ENCODE results near the gene HELQ.

- no peak for TF ChIP-seq CTCF (conservative IDR thresholded peaks at IDR 0.05; ENCODE audit: low read depth, low read length)
- TF ChIP-seq BHLHE40 (IDR thresholded peaks at IDR 0.05; ENCODE audit: low read depth, low read length) = no peak
- TF ChIP-seq MAFK (IDR thresholded peaks at IDR 0.05; ENCODE audit: low read depth, low read length) = no peak
- TF ChIP-seq POLR2A (IDR thresholded peaks at IDR 0.05; ENCODE audit: low read depth, low read length) = no peak
- TF ChIP-seq RAD21 (IDR thresholded peaks at IDR 0.05; ENCODE audit: low read length) = no peak
- no peak for TF ChIP-seq USF2 (IDR thresholded peaks at IDR 0.05; ENCODE audit: low read depth, low read length)
- TF ChIP-seq CEBPB (IDR thresholded peaks at IDR 0.05; ENCODE audit: low read depth, low read length) = no peak
- TF ChIP-seq RFX5 (IDR thresholded peaks at IDR 0.05; ENCODE audit: low read depth, low read length) = no peak
These were observed 63.1 kb downstream of the HELQ start for GRCh38 chr4:83392562-83392961.

Data from IMR-90 (cell line).